AG09309 (cell line): ENCODE results near the gene COL18A1.

Source experiments
- DNase-seq: peaks from one replicate; pipeline ENCODE4 v3.0.0-alpha.2; 2010; ENCODE audit warnings: low read depth
- H3K4me3 ChIP-seq: 2 replicates; pipeline ENCODE4 v1.5.1; 2011; ENCODE audit warnings: mild to moderate bottlenecking, low read depth, low read length, moderate library complexity; ENCODE audit not compliant: control insufficient read depth
- CTCF ChIP-seq: IDR thresholded peaks from 2 replicates; pipeline ENCODE4 v1.5.1; 2011; ENCODE audit warnings: mild to moderate bottlenecking, low read depth, low read length, inconsistent platforms; ENCODE audit not compliant: insufficient read depth, control insufficient read depth; ENCODE audit errors: missing control alignments

Gene COL18A1

GRCh38 chr21:45481566-45481965 lies 76.6 kb downstream of the COL18A1 start:
- no peak for TF ChIP-seq CTCF
- no peak for DNase-seq

GRCh38 chr21:45481977-45482898 lies 77.3 kb downstream of the COL18A1 start:
- DNase-seq, result no peak
- H3K4me3 ChIP-seq, result no peak overlapping the region
- TF ChIP-seq CTCF, result no peak

More at GRCh38 chr21:45481566-45481965, 76.6 kb downstream of the COL18A1 start:
- no peak overlapping the region for H3K4me3 ChIP-seq

- no peak for DNase-seq
- H3K4me3 ChIP-seq, result no peak overlapping the region
- no peak for TF ChIP-seq CTCF
Measured at GRCh38 chr21:45482899-45483821, 78.2 kb downstream of the COL18A1 start.

- TF ChIP-seq CTCF, result no peak
- DNase-seq, result no peak
- no peak overlapping the region for H3K4me3 ChIP-seq
Measured at GRCh38 chr21:45484318-45484717, 79.4 kb downstream of the COL18A1 start.

- H3K4me3 ChIP-seq, result no peak overlapping the region
- no peak for TF ChIP-seq CTCF
Measured at GRCh38 chr21:45485686-45486442, 80.9 kb downstream of the COL18A1 start.

More at GRCh38 chr21:45485686-45486442, 80.9 kb downstream of the COL18A1 start:
- no peak for DNase-seq
